Uterus (tissue), 4 donors: ENCODE results near the gene ADAMTSL1. TPM values are rescaled to one million over a fixed set of nuclear protein-coding genes. Genes with fewer than 3 reads are reported as not detected.

ENCODE experiments used
- DNase-seq, 2 donors: peaks; one replicate each; pipeline ENCODE4 v3.0.0-alpha.2; 2019 to 2020
- H3K27ac ChIP-seq, 2 donors: fragments of 200-600 bp; sonication (generic); 1 replicate in 1 of 2; 2 replicates in 1 of 2; pipeline ENCODE4 v1.5.1; 2016 to 2018
- H3K27me3 ChIP-seq, 2 donors: fragments of 200-600 bp; sonication (generic); one replicate each; pipeline ENCODE4 v1.5.1; 2018 to 2019; ENCODE audit warnings: control low read depth in 1 of 2
- H3K36me3 ChIP-seq, 2 donors: fragments of 200-600 bp; sonication (generic); one replicate each; pipeline ENCODE4 v1.5.1; 2019; ENCODE audit warnings: control low read depth in 1 of 2
- H3K4me1 ChIP-seq, 2 donors: fragments of 200-600 bp; sonication (generic); one replicate each; pipeline ENCODE4 v1.5.1; 2018 to 2019; ENCODE audit warnings: control low read depth in 1 of 2
- H3K4me3 ChIP-seq, 2 donors: fragments of 200-600 bp; sonication (generic); 1 replicate in 1 of 2; 2 replicates in 1 of 2; pipeline ENCODE4 v1.5.1; 2018 to 2019; ENCODE audit warnings: mild to moderate bottlenecking in 1 of 2
- H3K9me3 ChIP-seq, 2 donors: fragments of 200-600 bp; sonication (generic); one replicate each; pipeline ENCODE4 v1.5.1; 2019; ENCODE audit warnings: control low read depth in 1 of 2
- POLR2A ChIP-seq, 2 donors: fragments of 450-650 bp; IDR thresholded peaks; one replicate each; pipeline ENCODE4 v1.6.1; 2016; ENCODE audit warnings: antibody characterized with exemption in 2 of 2, mild to moderate bottlenecking in 1 of 2, moderate library complexity in 1 of 2
- intact Hi-C: fragments of 100-400 bp; cut with DNase I; formaldehyde crosslinking; loops from one replicate; pipeline ENCODE4 v1.15.1; 2023; ENCODE audit warnings: low total_unique reads
- total RNA-seq, 4 donors: library from RNA; depleted of rRNA in 3 of 4; stranded (reverse); fragments of >200 nt in 3 of 4; gene quantifications; one replicate each; pipeline versions ENCODE4 v1.1.0 to v1.2.4, GENCODE V29; 2014 to 2023
- TF ChIP-seq, protein P1 (sequence below), 4 experiments: fragments of 200-600 bp in 2 of 4; fragments of 450-650 bp in 2 of 4; sonication (generic) in 2 of 4; IDR thresholded peaks; one replicate each; pipeline ENCODE4 v1.5.1; 2016 to 2019; ENCODE audit warnings: antibody characterized with exemption in 4 of 4, mild to moderate bottlenecking in 2 of 4, moderate library complexity in 1 of 4
- donor health status: DM: yes; HTN: yes; CAD: no.

ADAMTSL1 gene
- total RNA-seq, 4 donors from 2014 or later: 30.0 to 186 (median 138) TPM

- TF ChIP-seq POLR2A (IDR thresholded peaks at IDR 0.05): no peak
Observed at GRCh38 chr9:18745710-18746109, 271.8 kb downstream of the ADAMTSL1 start.

DNA sequence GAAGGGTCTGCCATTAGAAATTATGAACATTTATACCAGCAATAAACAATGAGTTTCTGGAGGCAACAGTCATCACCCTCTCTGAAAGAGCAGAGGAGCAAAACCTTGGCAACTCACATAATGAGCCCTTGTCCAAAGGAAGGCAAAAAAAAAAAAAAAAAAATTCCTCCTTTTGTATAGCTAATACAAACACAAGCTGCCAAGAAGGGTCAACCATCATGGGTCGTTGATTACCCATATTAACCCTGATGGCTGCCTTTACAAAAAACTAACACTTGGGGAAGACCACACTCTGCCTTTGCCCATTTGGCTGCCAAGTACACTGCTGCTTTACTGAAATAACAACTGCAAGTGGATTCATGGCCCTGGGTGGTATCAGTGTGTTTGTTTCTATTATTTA, 272.7 kb downstream of the ADAMTSL1 start:
- H3K36me3 ChIP-seq: no peaks in the 10 kb centered on the region
- H3K27ac ChIP-seq: peak overlapping the region in 1 of 2 donors; percentile 39
- H3K9me3 ChIP-seq: no peaks in the 10 kb centered on the region
- DNase-seq: no peak
- TF ChIP-seq, protein P1, sequence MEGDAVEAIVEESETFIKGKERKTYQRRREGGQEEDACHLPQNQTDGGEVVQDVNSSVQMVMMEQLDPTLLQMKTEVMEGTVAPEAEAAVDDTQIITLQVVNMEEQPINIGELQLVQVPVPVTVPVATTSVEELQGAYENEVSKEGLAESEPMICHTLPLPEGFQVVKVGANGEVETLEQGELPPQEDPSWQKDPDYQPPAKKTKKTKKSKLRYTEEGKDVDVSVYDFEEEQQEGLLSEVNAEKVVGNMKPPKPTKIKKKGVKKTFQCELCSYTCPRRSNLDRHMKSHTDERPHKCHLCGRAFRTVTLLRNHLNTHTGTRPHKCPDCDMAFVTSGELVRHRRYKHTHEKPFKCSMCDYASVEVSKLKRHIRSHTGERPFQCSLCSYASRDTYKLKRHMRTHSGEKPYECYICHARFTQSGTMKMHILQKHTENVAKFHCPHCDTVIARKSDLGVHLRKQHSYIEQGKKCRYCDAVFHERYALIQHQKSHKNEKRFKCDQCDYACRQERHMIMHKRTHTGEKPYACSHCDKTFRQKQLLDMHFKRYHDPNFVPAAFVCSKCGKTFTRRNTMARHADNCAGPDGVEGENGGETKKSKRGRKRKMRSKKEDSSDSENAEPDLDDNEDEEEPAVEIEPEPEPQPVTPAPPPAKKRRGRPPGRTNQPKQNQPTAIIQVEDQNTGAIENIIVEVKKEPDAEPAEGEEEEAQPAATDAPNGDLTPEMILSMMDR (IDR thresholded peaks at IDR 0.05): no peak
- no peak for TF ChIP-seq POLR2A (IDR thresholded peaks at IDR 0.05)
- intact Hi-C loops: no loop called here
- no peaks in the 10 kb centered on the region for H3K27me3 ChIP-seq
- no peak overlapping the region for H3K4me3 ChIP-seq
- no peaks in the 10 kb centered on the region for H3K4me1 ChIP-seq

More at GRCh38 chr9:18745710-18746109, 271.8 kb downstream of the ADAMTSL1 start:
- H3K4me3 ChIP-seq: no peak overlapping the region
- H3K4me1 ChIP-seq: no peaks in the 10 kb centered on the region
- H3K36me3 ChIP-seq: no peaks in the 10 kb centered on the region
- H3K9me3 ChIP-seq: no peaks in the 10 kb centered on the region
- H3K27ac ChIP-seq: peak overlapping the region; percentile 39 to 40
- no peaks in the 10 kb centered on the region for H3K27me3 ChIP-seq
- DNase-seq: no peak
- intact Hi-C loops: no loop called here

- no peak for TF ChIP-seq POLR2A (IDR thresholded peaks at IDR 0.05)
- TF ChIP-seq, protein P1 (IDR thresholded peaks at IDR 0.05): no peak
- intact Hi-C loops: no loop called here
- H3K27ac ChIP-seq: peak overlapping the region; percentile 35 to 39
- H3K9me3 ChIP-seq: no peaks in the 10 kb centered on the region
- H3K4me1 ChIP-seq: no peaks in the 10 kb centered on the region
- DNase-seq: no peak
- no peaks in the 10 kb centered on the region for H3K36me3 ChIP-seq
- no peak overlapping the region for H3K4me3 ChIP-seq
- no peaks in the 10 kb centered on the region for H3K27me3 ChIP-seq
Observed at GRCh38 chr9:18747595-18747994, 273.6 kb downstream of the ADAMTSL1 start.

DNA sequence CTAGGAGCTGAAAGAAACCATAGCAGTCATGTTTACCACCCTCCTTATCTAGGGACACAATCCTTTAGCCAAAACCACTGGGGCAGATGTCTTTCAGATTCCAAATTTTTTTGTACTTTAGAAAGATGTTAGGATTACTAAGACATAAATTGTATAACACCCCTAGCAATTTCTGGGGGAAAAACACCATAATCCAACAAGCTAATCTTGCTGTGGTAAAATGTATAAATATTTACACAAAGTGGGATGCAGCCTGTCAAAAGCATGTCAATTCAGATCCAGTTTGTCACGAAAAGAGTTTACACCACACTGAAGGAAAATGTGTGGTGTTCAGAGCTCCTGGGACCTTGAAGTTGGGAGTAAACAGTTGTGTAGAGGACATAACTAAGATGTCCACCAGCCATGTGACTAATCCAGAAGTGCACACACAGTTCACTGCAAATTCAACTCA, 274.3 kb downstream of the ADAMTSL1 start:
- intact Hi-C loops: no loop called here
- Histone ChIP-seq H3K36me3 (no peaks in the 10 kb centered on the region), H3K27ac (peak overlapping the region in 1 of 2 donors; percentile 39), H3K4me3 (no peak overlapping the region), H3K9me3 (no peaks in the 10 kb centered on the region), H3K27me3 (no peaks in the 10 kb centered on the region), H3K4me1 (no peaks in the 10 kb centered on the region)
- no peak for DNase-seq
- no peak for TF ChIP-seq POLR2A (IDR thresholded peaks at IDR 0.05)
- TF ChIP-seq, protein P1 (IDR thresholded peaks at IDR 0.05): no peak

DNA sequence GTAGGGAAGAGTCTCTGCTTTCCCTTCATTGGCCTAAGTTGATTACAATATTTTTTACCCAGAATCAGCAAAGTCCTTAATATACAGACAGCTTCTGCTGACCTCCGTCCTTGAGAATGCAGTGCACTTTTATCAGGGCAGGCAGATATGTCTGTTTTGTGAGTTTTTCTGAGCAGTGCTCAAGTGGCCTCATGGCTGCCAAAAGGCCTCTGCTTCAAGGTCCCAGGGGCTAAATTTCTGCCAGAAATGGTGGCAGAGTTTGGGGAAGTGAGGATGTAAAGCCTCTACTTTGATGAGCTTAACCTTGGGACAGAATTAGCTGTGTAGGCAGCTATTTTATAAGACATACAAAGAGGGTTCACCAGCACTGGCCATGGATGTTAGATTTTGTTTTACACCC, 275.8 kb downstream of the ADAMTSL1 start:
- H3K4me1 ChIP-seq: no peaks in the 10 kb centered on the region
- H3K27ac ChIP-seq: no peak overlapping the region
- no peaks in the 10 kb centered on the region for H3K9me3 ChIP-seq
- H3K27me3 ChIP-seq: no peaks in the 10 kb centered on the region
- H3K36me3 ChIP-seq: no peaks in the 10 kb centered on the region
- H3K4me3 ChIP-seq: no peak overlapping the region
- intact Hi-C loops: no loop called here
- DNase-seq: no peak
- TF ChIP-seq, protein P1 (IDR thresholded peaks at IDR 0.05): no peak
- no peak for TF ChIP-seq POLR2A (IDR thresholded peaks at IDR 0.05)

- Histone ChIP-seq H3K27me3 (no peaks in the 10 kb centered on the region), H3K4me1 (no peaks in the 10 kb centered on the region), H3K27ac (no peak overlapping the region), H3K36me3 (no peaks in the 10 kb centered on the region), H3K9me3 (no peaks in the 10 kb centered on the region), H3K4me3 (no peak overlapping the region)
- no peak for TF ChIP-seq POLR2A (IDR thresholded peaks at IDR 0.05)
- TF ChIP-seq, protein P1 (IDR thresholded peaks at IDR 0.05): no peak
- DNase-seq: no peak
- intact Hi-C loops: no loop called here
Observed at GRCh38 chr9:18753904-18754303, 280.0 kb downstream of the ADAMTSL1 start.
